ENCODE measurements around the gene RTN4R. TPM values are rescaled to one million over a fixed set of nuclear protein-coding genes. Genes with fewer than 3 reads are reported as not detected.
A peak's percentile ranks its signal among the peaks of the same experiment; 100 is the strongest.

Gene RTN4R
- total and polyA plus RNA-seq, 7 donors, result 0.36 to 4.3 (median 0.83) TPM; not detected in 2

GRCh38 chr22:20209761-20210250 lies 58.3 kb downstream of the RTN4R start:
- H3K36me3 ChIP-seq, result no peaks in the 10 kb centered on the region
- WGBS, 2 donors, result 93 to 94% methylated on average over 11 of the region's 11 CpGs
- TF ChIP-seq CTCF (IDR thresholded peaks at IDR 0.05), result no peak
- TF ChIP-seq EP300 (IDR thresholded peaks at IDR 0.05), result no peak
- no peak for TF ChIP-seq POLR2A (IDR thresholded peaks at IDR 0.05)
- TF ChIP-seq POLR2AphosphoS5 (IDR thresholded peaks at IDR 0.05), result no peak
- H3K27me3 ChIP-seq, result peaks cover 0 to 4% (median 0%) of the 10 kb centered on the region in 3 donors
- H3K9me3 ChIP-seq, result no peaks in the 10 kb centered on the region
- no peak for DNase-seq
- H3K4me1 ChIP-seq, result peaks cover 0 to 30% (median 19%) of the 10 kb centered on the region in 4 donors
- intact Hi-C loops (cut with DNase I), result no loop called here
- no peak overlapping the region for H3K27ac ChIP-seq
- no peak overlapping the region for H3K4me3 ChIP-seq

GRCh38 chr22:20208713-20209310 lies 59.3 kb downstream of the RTN4R start:
- Histone ChIP-seq H3K36me3 (no peaks in the 10 kb centered on the region), H3K27me3 (peaks cover 0 to 14% (median 0%) of the 10 kb centered on the region in 3 donors), H3K27ac (no peak overlapping the region), H3K9me3 (no peaks in the 10 kb centered on the region), H3K4me3 (no peak overlapping the region), H3K4me1 (peaks cover 0 to 38% (median 22%) of the 10 kb centered on the region in 4 donors)
- no peak for DNase-seq
- intact Hi-C loops (cut with DNase I), result no loop called here
- no peak for TF ChIP-seq POLR2AphosphoS5 (IDR thresholded peaks at IDR 0.05)
- 90 to 92% methylated on average over 15 of the region's 15 CpGs for WGBS, 2 donors

GRCh38 chr22:20207277-20208025 lies 60.7 kb downstream of the RTN4R start:
- H3K4me1 ChIP-seq, result peaks cover 0 to 45% (median 22%) of the 10 kb centered on the region in 4 donors
- DNase-seq, result no peak
- no peaks in the 10 kb centered on the region for H3K9me3 ChIP-seq
- TF ChIP-seq POLR2AphosphoS5 (IDR thresholded peaks at IDR 0.05) (no peak), EP300 (IDR thresholded peaks at IDR 0.05) (no peak), POLR2A (IDR thresholded peaks at IDR 0.05) (no peak), CTCF (IDR thresholded peaks at IDR 0.05) (no peak)
- no peaks in the 10 kb centered on the region for H3K36me3 ChIP-seq
- H3K4me3 ChIP-seq, result peak overlapping the region in 2 of 4 donors; percentile 51 to 53
- H3K27me3 ChIP-seq, result peaks cover 0 to 19% (median 0%) of the 10 kb centered on the region in 3 donors
- no peak overlapping the region for H3K27ac ChIP-seq
- intact Hi-C loops (cut with DNase I), result no loop called here
- 77 to 86% methylated on average over 11 of the region's 11 CpGs for WGBS, 2 donors

- H3K4me1 ChIP-seq, result peaks cover 0 to 42% (median 18%) of the 10 kb centered on the region in 4 donors
- WGBS, 2 donors, result 11 to 42% methylated on average over 9 of the region's 9 CpGs
- intact Hi-C loops (cut with DNase I), result no loop called here
- H3K4me3 ChIP-seq, result peak overlapping the region; percentile 26 to 53 (median 46)
- peaks cover 0 to 26% (median 0%) of the 10 kb centered on the region in 3 donors for H3K27me3 ChIP-seq
- no peaks in the 10 kb centered on the region for H3K36me3 ChIP-seq
- no peaks in the 10 kb centered on the region for H3K9me3 ChIP-seq
- TF ChIP-seq CTCF (IDR thresholded peaks at IDR 0.05) (no peak), POLR2A (IDR thresholded peaks at IDR 0.05) (no peak), POLR2AphosphoS5 (IDR thresholded peaks at IDR 0.05) (no peak), EP300 (IDR thresholded peaks at IDR 0.05) (no peak)
- DNase-seq, result no peak
- H3K27ac ChIP-seq, result peak overlapping the region; percentile 45 to 67 (median 58)
These were observed 61.4 kb downstream of the RTN4R start for GRCh38 chr22:20206709-20207215.
